Activated T-cell treated with anti-CD3 and anti-CD28 coated beads, Interleukin-2, amount 50 U/mL, for 72 hours (primary cell): Measurements from ENCODE around the gene MROH2A. TPM values are rescaled to one million over a fixed set of nuclear protein-coding genes. Genes with fewer than 3 reads are reported as not detected.

Source experiments
- ATAC-seq, 2 donors: fragments of 150-1000 bp; cut with Tn5 transposase; replicated peaks in 1 of 2; 2 replicates each; pipeline ENCODE4 v1.10.0; 2021; ENCODE audit warnings: moderate library complexity in 2 of 2, mild to moderate bottlenecking in 1 of 2
- DNase-seq, 2 donors: peaks; one replicate each; pipeline ENCODE4 v3.0.0; 2021 to 2022; ENCODE audit warnings: mixed read lengths in 1 of 2
- H3K27ac Mint-ChIP-seq: one replicate; pipeline ENCODE4 v1.8.0; 2022; ENCODE audit warnings: mild to moderate bottlenecking, moderate library complexity, mixed read lengths
- H3K27me3 Mint-ChIP-seq: one replicate; pipeline ENCODE4 v1.8.0; 2022; ENCODE audit warnings: low read depth, mixed read lengths
- H3K36me3 Mint-ChIP-seq, 2 donors: one replicate each; pipeline ENCODE4 v1.8.0; 2022; ENCODE audit warnings: mixed read lengths in 2 of 2, mild to moderate bottlenecking in 1 of 2; ENCODE audit not compliant: insufficient read depth in 2 of 2
- H3K4me1 Mint-ChIP-seq: one replicate; pipeline ENCODE4 v1.8.0; 2022; ENCODE audit warnings: low read depth, mixed read lengths
- H3K4me3 Mint-ChIP-seq, 2 donors: one replicate each; pipeline ENCODE4 v1.8.0; 2022; ENCODE audit warnings: mild to moderate bottlenecking in 2 of 2, mixed read lengths in 2 of 2, moderate library complexity in 2 of 2
- H3K9me3 Mint-ChIP-seq, 2 donors: one replicate each; pipeline ENCODE4 v1.8.0; 2022; ENCODE audit warnings: mixed read lengths in 2 of 2
- total RNA-seq, 2 donors: library from RNA; stranded (reverse); gene quantifications; one replicate each; pipeline ENCODE4 v1.2.3, GENCODE V29; 2022

MROH2A gene
- total RNA-seq, 2 donors from 2014 or later, result not detected

- Mint-ChIP-seq H3K4me3 (no peak overlapping the region), H3K36me3 (peaks cover 1 to 4% of the 10 kb centered on the region in 2 donors), H3K9me3 (peaks cover 0 to 5% of the 10 kb centered on the region in 2 donors), H3K4me1 (no peaks in the 10 kb centered on the region), H3K27ac (no peak overlapping the region), H3K27me3 (peaks cover 6% of the 10 kb centered on the region)
- no peak for ATAC-seq
- no peak for DNase-seq
Observed at GRCh38 chr2:233754872-233755611, 23.1 kb upstream of the MROH2A start.

DNA sequence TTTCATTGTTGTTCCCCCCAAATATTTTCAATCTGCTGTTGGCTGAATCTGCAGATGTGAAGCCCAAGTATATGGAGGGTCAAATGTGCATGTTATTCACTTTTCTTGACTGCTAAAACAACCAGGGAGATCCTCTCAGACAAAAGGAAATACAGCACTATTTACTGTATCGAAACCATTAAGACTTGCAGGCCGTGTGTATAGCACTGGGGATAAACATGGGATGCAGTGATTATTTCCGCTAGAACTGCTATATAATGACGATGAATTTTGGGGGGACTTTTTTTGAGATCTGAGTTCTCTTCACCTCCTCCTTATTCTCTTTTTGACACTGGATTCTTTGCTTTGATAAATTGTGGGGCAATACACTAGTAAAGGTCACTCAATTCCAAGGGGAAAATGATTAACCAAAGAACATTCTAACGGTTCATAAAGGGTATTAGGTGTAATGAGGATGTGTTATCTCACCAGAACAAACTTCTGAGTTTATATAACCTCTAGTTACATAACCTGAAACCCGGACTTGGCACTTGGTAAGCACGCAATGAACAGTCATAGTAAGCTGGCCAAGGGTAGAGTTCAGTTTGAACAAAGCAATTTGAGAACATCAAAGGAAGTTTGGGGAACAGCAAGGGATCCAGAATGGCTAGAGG, 21.6 kb upstream of the MROH2A start:
- no peak for DNase-seq
- ATAC-seq, result no peak
- Mint-ChIP-seq H3K36me3 (peaks cover under 1 to 1% of the 10 kb centered on the region in 2 donors), H3K27ac (no peak overlapping the region), H3K4me3 (no peak overlapping the region), H3K9me3 (peaks cover 0 to under 1% of the 10 kb centered on the region in 2 donors), H3K4me1 (no peaks in the 10 kb centered on the region), H3K27me3 (peaks cover 6% of the 10 kb centered on the region)

DNA sequence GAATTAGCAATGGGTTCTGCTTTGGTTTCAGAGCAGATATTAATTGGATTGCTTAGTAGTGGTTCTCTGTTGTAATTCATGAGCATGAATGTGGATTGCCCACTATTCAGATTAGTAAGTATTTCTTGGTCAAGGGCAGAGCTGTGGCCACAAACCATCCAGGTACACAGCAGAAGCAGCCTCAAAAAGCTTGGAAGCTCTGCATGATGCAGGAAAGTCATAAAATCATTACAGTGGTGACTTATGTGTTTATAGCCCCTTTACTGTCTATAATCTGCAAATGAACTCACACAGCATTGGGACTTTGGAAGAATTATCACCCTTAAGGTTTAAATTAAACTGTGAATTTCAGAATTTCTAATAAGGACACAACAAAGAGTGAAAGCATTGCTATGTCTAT, 20.0 kb upstream of the MROH2A start:
- DNase-seq (no peak), ATAC-seq (no peak)
- no peak overlapping the region for H3K4me3 Mint-ChIP-seq
- no peaks in the 10 kb centered on the region for H3K36me3 Mint-ChIP-seq
- H3K4me1 Mint-ChIP-seq, result no peaks in the 10 kb centered on the region
- no peaks in the 10 kb centered on the region for H3K9me3 Mint-ChIP-seq
- no peak overlapping the region for H3K27ac Mint-ChIP-seq
- peaks cover under 1% of the 10 kb centered on the region for H3K27me3 Mint-ChIP-seq

- Mint-ChIP-seq H3K4me3 (no peak overlapping the region), H3K4me1 (no peaks in the 10 kb centered on the region), H3K9me3 (no peaks in the 10 kb centered on the region), H3K27ac (no peak overlapping the region), H3K36me3 (no peaks in the 10 kb centered on the region), H3K27me3 (peaks cover 8% of the 10 kb centered on the region)
- no peak for ATAC-seq
- no peak for DNase-seq
Observed at GRCh38 chr2:233758849-233759248, 19.3 kb upstream of the MROH2A start.

DNA sequence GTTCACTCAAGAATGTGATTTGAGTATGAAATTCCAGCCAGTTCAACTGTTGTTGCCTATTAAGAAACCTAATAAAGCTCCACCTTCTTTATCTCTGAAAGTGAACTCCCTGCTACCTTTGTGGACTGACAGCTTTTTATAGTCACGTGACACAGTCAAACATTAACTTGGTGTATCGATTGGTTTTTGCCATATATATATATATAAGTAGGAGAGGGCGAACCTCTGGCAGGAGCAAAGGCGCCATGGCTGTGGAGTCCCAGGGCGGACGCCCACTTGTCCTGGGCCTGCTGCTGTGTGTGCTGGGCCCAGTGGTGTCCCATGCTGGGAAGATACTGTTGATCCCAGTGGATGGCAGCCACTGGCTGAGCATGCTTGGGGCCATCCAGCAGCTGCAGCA, 18.1 kb upstream of the MROH2A start, which contains the start of gene UGT1A1:
Gene UGT1A1, plus strand, starts transcription at position 228 of the 400 bp plus-strand sequence. Its CDS starts 18 bp downstream, at position 246.
- ATAC-seq, result no peak
- Mint-ChIP-seq H3K9me3 (no peaks in the 10 kb centered on the region), H3K4me1 (no peaks in the 10 kb centered on the region), H3K4me3 (no peak within 1 kb of the TSS), H3K36me3 (no peaks in the 10 kb centered on the region), H3K27me3 (peaks cover 17% of the 10 kb centered on the region), H3K27ac (no peak within 1 kb of the TSS)
- no peak for DNase-seq

DNA sequence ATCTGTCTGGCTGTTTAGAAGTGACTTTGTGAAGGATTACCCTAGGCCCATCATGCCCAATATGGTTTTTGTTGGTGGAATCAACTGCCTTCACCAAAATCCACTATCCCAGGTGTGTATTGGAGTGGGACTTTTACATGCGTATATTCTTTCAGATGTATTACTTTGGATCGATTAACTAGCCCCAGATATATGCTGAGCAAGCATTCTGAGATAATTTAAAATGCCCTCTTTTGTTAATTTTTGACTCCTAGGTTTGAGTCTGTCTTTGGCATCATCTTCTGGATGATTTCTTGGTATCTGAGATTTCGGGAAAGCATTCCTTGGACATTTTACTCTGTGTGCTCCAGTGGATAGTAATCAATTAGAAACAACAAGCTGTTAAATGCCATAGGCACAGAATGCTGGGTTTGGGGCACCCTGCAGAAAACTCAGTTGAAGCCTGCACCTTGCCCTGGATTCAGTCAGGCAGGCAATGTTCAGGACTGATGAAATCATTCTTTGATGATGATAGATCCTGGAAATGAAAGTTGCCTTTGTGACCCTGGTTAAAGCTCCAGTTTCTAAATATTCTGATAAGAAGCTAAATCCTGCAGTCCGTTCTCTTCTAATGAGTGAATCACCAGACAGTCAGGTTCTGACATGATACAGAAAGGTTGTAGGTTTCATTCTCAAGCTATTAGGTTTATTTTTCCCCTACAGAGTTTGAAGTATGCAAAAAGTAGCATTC, 16.9 kb upstream of the MROH2A start:
- Mint-ChIP-seq H3K9me3 (no peaks in the 10 kb centered on the region), H3K4me1 (no peaks in the 10 kb centered on the region), H3K27ac (no peak overlapping the region), H3K27me3 (peaks cover 17% of the 10 kb centered on the region), H3K4me3 (no peak overlapping the region), H3K36me3 (no peaks in the 10 kb centered on the region)
- ATAC-seq, result no peak
- no peak for DNase-seq

DNA sequence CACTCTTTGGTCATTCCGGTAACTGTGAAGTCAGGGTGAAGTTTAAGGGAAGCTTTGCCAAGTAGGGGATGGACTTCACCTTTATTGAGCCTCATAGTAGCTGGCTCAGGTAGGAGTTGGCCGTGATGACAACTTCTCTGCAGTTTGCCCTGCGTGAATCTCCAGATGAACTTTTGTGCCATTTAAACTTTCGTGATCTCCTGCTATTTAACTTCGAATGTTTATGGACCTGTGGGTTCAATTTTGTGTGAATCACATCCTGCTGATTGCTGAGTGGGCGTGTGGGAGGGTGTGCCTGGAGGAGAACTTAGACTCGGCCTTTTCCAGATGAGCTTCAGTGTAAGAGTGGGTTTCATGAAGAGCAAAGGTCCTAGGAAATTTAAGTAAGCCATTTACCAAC, 13.9 kb upstream of the MROH2A start:
- Mint-ChIP-seq H3K4me3 (no peak overlapping the region), H3K4me1 (no peaks in the 10 kb centered on the region), H3K27me3 (peaks cover 27% of the 10 kb centered on the region), H3K27ac (no peak overlapping the region), H3K9me3 (no peaks in the 10 kb centered on the region), H3K36me3 (no peaks in the 10 kb centered on the region)
- no peak for ATAC-seq
- no peak for DNase-seq

DNA sequence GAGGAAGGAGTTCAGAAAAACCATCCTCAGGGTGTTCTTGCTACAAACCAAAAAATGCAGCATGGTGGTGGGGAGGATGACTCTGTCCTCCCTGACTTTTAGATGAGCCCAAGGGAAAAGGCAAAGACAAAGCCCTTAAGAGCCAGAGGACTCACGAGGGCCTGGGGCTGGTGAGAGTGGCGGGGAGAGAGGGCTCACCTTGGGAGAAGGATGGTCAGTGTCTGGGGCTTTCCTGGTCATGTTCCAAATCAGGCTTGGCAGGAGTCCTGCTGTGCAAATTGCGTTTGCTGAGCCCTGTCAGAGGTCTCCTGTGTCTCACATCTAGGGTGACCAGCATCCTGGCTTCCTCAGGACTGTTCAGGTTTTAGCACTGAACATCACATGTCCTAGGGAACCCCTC, 13.4 kb upstream of the MROH2A start:
- no peaks in the 10 kb centered on the region for H3K4me1 Mint-ChIP-seq
- H3K36me3 Mint-ChIP-seq, result no peaks in the 10 kb centered on the region
- DNase-seq, result no peak
- H3K27ac Mint-ChIP-seq, result no peak overlapping the region
- no peak overlapping the region for H3K4me3 Mint-ChIP-seq
- no peaks in the 10 kb centered on the region for H3K9me3 Mint-ChIP-seq
- ATAC-seq, result no peak
- H3K27me3 Mint-ChIP-seq, result peaks cover 30% of the 10 kb centered on the region

DNA sequence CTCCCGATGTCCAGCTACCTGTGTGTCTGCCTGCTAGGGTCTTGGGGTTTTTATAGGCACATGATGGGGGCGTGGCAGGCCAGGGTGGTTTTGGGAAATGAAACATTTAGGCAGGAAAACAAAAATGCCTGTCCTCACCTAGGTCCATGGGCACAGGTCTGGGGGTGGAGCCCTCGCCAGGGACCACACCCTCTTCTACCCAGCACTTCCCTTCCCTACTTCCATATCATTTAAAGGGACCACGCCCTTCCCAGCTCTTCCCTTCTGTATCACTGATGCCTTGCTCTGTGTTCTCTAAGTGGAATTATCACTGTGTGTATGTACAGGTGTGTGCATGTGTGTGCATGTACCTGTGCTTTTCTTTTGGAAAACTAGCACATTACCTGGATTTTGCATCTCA, 11.7 kb upstream of the MROH2A start:
- Mint-ChIP-seq H3K27ac (no peak overlapping the region), H3K4me3 (no peak overlapping the region), H3K4me1 (no peaks in the 10 kb centered on the region), H3K36me3 (no peaks in the 10 kb centered on the region), H3K27me3 (peaks cover 30% of the 10 kb centered on the region), H3K9me3 (no peaks in the 10 kb centered on the region)
- ATAC-seq, result no peak
- no peak for DNase-seq

DNA sequence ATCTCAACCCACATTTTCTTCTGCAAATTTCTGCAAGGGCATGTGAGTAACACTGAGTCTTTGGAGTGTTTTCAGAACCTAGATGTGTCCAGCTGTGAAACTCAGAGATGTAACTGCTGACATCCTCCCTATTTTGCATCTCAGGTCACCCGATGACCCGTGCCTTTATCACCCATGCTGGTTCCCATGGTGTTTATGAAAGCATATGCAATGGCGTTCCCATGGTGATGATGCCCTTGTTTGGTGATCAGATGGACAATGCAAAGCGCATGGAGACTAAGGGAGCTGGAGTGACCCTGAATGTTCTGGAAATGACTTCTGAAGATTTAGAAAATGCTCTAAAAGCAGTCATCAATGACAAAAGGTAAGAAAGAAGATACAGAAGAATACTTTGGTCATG, 10.1 kb upstream of the MROH2A start:
- ATAC-seq, result no peak
- no peaks in the 10 kb centered on the region for H3K9me3 Mint-ChIP-seq
- H3K36me3 Mint-ChIP-seq, result no peaks in the 10 kb centered on the region
- no peaks in the 10 kb centered on the region for H3K4me1 Mint-ChIP-seq
- no peak for DNase-seq
- H3K27ac Mint-ChIP-seq, result no peak overlapping the region
- H3K4me3 Mint-ChIP-seq, result no peak overlapping the region
- peaks cover 30% of the 10 kb centered on the region for H3K27me3 Mint-ChIP-seq

DNA sequence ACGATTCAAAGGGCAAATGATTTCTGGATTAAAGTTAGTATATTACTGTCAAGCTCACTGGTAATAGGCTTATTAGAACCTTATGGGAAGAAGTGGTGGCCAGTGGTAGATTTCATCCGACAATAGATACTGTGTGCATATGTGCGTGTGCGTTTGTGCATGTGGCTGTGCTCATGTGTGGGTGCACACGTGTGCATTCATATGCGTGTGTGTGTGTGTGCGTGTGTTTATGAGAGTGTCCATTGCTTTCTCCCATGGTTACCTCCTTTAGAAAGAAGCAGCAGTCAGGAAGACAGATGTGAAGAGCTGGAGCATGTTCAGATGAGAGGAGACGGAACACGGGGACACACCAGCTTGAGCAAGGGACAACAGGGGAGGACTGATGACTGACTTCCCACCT, 8.9 kb upstream of the MROH2A start:
- H3K27ac Mint-ChIP-seq, result no peak overlapping the region
- H3K9me3 Mint-ChIP-seq, result no peaks in the 10 kb centered on the region
- H3K4me1 Mint-ChIP-seq, result no peaks in the 10 kb centered on the region
- no peak for DNase-seq
- H3K4me3 Mint-ChIP-seq, result no peak overlapping the region
- no peaks in the 10 kb centered on the region for H3K36me3 Mint-ChIP-seq
- H3K27me3 Mint-ChIP-seq, result peaks cover 18% of the 10 kb centered on the region
- no peak for ATAC-seq

GRCh38 chr2:233772153-233772552, 6.0 kb upstream of the MROH2A start:
- peaks cover 2 to 4% of the 10 kb centered on the region in 2 donors for H3K36me3 Mint-ChIP-seq
- H3K27me3 Mint-ChIP-seq, result peaks cover 6% of the 10 kb centered on the region
- DNase-seq (no peak), ATAC-seq (no peak)
- peaks cover 5 to 7% of the 10 kb centered on the region in 2 donors for H3K9me3 Mint-ChIP-seq
- no peaks in the 10 kb centered on the region for H3K4me1 Mint-ChIP-seq
- no peak overlapping the region for H3K4me3 Mint-ChIP-seq
- H3K27ac Mint-ChIP-seq, result no peak overlapping the region

DNA sequence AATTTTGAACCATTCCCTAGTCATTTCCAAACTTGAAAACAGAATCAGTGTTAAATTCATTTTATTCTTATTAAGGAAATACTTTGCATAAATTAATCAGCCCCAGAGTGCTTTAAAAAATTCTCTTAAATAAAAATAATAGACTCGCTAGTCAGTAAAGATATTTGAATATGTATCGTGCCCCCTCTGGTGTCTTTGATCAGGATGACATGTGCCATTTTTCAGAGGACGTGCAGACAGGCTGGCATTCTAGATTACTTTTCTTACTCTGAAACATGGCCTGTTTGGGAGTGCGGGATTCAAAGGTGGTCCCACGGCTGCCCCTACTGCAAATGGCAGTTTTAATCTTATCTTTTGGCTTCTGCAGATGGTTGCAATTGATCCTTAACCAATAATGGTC, 5.5 kb upstream of the MROH2A start:
- Mint-ChIP-seq H3K4me1 (no peaks in the 10 kb centered on the region), H3K4me3 (no peak overlapping the region), H3K36me3 (peaks cover 2 to 4% of the 10 kb centered on the region in 2 donors), H3K27ac (no peak overlapping the region), H3K9me3 (peaks cover 7 to 8% of the 10 kb centered on the region in 2 donors), H3K27me3 (peaks cover 6% of the 10 kb centered on the region)
- DNase-seq (no peak), ATAC-seq (no peak)
